ENCODE data around the gene MKNK1.

DNA sequence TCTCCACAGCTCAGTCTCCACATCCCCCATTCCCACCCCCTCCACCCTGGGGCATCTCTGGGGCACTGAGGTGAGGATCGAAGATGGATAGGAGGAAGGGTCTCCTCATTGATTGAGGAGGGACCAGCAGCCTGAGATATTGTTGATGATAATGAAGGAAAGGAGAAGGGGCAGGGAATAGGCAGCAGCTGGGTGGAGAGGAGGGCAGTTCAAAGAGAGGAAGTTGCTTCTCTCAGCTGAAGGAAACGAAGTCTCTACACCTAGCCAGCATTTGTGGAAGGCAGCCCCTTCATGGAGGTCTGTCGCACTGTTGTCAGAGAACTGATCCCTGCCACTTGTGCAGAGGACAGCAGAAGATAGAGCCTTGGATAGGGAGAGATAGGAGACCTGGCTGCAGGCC is 58.3 kb downstream of the MKNK1 start:
- no peak for TF ChIP-seq POLR2A (IDR thresholded peaks at IDR 0.05; ENCODE audit: control extremely low read depth in 1 of 2, low read depth in 2 of 2, low read length in 2 of 2)
- TF ChIP-seq ASH2L (IDR thresholded peaks at IDR 0.05; ENCODE audit: low read length), result no peak
- no peak for TF ChIP-seq POLR2AphosphoS5 (IDR thresholded peaks at IDR 0.05; ENCODE audit: low read depth, low read length)
- TF ChIP-seq ZNF274 (IDR thresholded peaks at IDR 0.05; ENCODE audit: borderline replicate concordance, extremely low read depth, low read length), result no peak
- no peak for TF ChIP-seq POU5F1 (IDR thresholded peaks at IDR 0.05; ENCODE audit: low read depth, low read length)
- TF ChIP-seq YY1 (IDR thresholded peaks at IDR 0.05; ENCODE audit: low read depth, low read length), result no peak
- TF ChIP-seq RBBP5 (IDR thresholded peaks at IDR 0.05; ENCODE audit: borderline replicate concordance, low read depth, low read length), result no peak
- no peak for TF ChIP-seq SUZ12 (IDR thresholded peaks at IDR 0.05; ENCODE audit: low read length)
- no peak for TF ChIP-seq EZH2 (IDR thresholded peaks at IDR 0.05; ENCODE audit: low read depth, low read length, severe bottlenecking)
- TF ChIP-seq TCF12 (IDR thresholded peaks at IDR 0.05; ENCODE audit: low read depth, low read length), result no peak
- TF ChIP-seq, protein P1, sequence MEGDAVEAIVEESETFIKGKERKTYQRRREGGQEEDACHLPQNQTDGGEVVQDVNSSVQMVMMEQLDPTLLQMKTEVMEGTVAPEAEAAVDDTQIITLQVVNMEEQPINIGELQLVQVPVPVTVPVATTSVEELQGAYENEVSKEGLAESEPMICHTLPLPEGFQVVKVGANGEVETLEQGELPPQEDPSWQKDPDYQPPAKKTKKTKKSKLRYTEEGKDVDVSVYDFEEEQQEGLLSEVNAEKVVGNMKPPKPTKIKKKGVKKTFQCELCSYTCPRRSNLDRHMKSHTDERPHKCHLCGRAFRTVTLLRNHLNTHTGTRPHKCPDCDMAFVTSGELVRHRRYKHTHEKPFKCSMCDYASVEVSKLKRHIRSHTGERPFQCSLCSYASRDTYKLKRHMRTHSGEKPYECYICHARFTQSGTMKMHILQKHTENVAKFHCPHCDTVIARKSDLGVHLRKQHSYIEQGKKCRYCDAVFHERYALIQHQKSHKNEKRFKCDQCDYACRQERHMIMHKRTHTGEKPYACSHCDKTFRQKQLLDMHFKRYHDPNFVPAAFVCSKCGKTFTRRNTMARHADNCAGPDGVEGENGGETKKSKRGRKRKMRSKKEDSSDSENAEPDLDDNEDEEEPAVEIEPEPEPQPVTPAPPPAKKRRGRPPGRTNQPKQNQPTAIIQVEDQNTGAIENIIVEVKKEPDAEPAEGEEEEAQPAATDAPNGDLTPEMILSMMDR (IDR thresholded peaks at IDR 0.05; ENCODE audit: control extremely low read depth in 1 of 3, insufficient read depth in 1 of 3, low read depth in 1 of 3, low read length in 3 of 3), result no peak
- TF ChIP-seq CHD1 (IDR thresholded peaks at IDR 0.05; ENCODE audit: low read depth, low read length), result no peak

All from H1 (cell line).